GM12875 (cell line): ENCODE data around the gene ST8SIA2.

Experiments
- H3K4me3 ChIP-seq: one replicate; pipeline ENCODE4 v1.5.1; 2011; ENCODE audit warnings: low read depth, low read length, control low read depth
- CTCF ChIP-seq: IDR thresholded peaks from 2 replicates; pipeline ENCODE4 v1.5.1; 2011; ENCODE audit warnings: low read depth, mild to moderate bottlenecking, control low read depth, inconsistent platforms, low read length, moderate library complexity, borderline replicate concordance; ENCODE audit not compliant: insufficient read depth

The ST8SIA2 gene

GRCh38 chr15:92430069-92430440 is 36.4 kb downstream of the ST8SIA2 start:
- TF ChIP-seq CTCF, result no peak
- H3K4me3 ChIP-seq, result no peak overlapping the region

GRCh38 chr15:92435145-92435544 is 41.5 kb downstream of the ST8SIA2 start:
- TF ChIP-seq CTCF, result no peak
- H3K4me3 ChIP-seq, result no peak overlapping the region

GRCh38 chr15:92438471-92438870 is 44.8 kb downstream of the ST8SIA2 start:
- no peak for TF ChIP-seq CTCF
- no peak overlapping the region for H3K4me3 ChIP-seq

- no peak for TF ChIP-seq CTCF
Measured at GRCh38 chr15:92443381-92443780, 49.7 kb downstream of the ST8SIA2 start.

GRCh38 chr15:92444631-92445030 is 51.0 kb downstream of the ST8SIA2 start:
- TF ChIP-seq CTCF, result no peak
- H3K4me3 ChIP-seq, result no peak overlapping the region

More at GRCh38 chr15:92443381-92443780, 49.7 kb downstream of the ST8SIA2 start:
- H3K4me3 ChIP-seq, result no peak overlapping the region

GRCh38 chr15:92448370-92448769 is 54.7 kb downstream of the ST8SIA2 start:
- H3K4me3 ChIP-seq, result no peak overlapping the region
- no peak for TF ChIP-seq CTCF

- H3K4me3 ChIP-seq, result no peak overlapping the region
- TF ChIP-seq CTCF, result no peak
Measured at GRCh38 chr15:92449476-92449875, 55.8 kb downstream of the ST8SIA2 start.
